ENCODE measurements around the gene MESP1.

GRCh38 chr15:89785064-89785773 is 34.2 kb upstream of the MESP1 start:
- TF ChIP-seq CTCF (IDR thresholded peaks at IDR 0.05 in 8 of 11, conservative IDR thresholded peaks at IDR 0.05 in 3 of 11) (no peak), POLR2A (IDR thresholded peaks at IDR 0.05) (no peak)

Measured in spleen (tissue), 7 donors.